GM20000 (cell line): Measurements from ENCODE around the gene FCMR.

Experiments used
- DNase-seq: peaks from one replicate; pipeline ENCODE4 v3.0.0; 2012; ENCODE audit warnings: low spot score
- TF ChIP-seq, protein P1 (sequence below): IDR thresholded peaks from 2 replicates; pipeline ENCODE4 v1.5.1; 2012; ENCODE audit warnings: mild to moderate bottlenecking, control low read depth; ENCODE audit errors: extremely low read depth, missing control alignments

Gene FCMR

DNA sequence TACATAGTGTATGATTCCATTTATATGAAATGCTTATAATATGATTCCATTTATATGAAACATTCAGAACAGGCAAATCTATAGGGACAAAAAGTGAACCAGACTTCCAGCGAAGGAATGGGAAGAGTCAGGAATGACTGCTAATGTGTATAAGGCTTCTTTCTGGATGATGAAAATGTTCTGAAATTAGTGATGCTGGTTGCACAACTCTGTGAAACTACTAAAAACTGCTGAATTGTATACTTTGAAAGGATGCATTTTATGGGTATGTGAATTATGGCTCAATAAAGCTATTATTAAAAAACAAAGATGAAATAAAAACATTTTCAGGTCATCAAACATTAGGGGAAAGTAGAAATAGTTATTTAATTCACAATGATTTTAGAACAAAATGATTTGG is 38.6 kb downstream of the FCMR start:
- TF ChIP-seq, protein P1, sequence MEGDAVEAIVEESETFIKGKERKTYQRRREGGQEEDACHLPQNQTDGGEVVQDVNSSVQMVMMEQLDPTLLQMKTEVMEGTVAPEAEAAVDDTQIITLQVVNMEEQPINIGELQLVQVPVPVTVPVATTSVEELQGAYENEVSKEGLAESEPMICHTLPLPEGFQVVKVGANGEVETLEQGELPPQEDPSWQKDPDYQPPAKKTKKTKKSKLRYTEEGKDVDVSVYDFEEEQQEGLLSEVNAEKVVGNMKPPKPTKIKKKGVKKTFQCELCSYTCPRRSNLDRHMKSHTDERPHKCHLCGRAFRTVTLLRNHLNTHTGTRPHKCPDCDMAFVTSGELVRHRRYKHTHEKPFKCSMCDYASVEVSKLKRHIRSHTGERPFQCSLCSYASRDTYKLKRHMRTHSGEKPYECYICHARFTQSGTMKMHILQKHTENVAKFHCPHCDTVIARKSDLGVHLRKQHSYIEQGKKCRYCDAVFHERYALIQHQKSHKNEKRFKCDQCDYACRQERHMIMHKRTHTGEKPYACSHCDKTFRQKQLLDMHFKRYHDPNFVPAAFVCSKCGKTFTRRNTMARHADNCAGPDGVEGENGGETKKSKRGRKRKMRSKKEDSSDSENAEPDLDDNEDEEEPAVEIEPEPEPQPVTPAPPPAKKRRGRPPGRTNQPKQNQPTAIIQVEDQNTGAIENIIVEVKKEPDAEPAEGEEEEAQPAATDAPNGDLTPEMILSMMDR, result no peak
- DNase-seq, result no peak

GRCh38 chr1:206882555-206882954 is 39.2 kb downstream of the FCMR start:
- DNase-seq, result no peak
- TF ChIP-seq, protein P1, result no peak

DNA sequence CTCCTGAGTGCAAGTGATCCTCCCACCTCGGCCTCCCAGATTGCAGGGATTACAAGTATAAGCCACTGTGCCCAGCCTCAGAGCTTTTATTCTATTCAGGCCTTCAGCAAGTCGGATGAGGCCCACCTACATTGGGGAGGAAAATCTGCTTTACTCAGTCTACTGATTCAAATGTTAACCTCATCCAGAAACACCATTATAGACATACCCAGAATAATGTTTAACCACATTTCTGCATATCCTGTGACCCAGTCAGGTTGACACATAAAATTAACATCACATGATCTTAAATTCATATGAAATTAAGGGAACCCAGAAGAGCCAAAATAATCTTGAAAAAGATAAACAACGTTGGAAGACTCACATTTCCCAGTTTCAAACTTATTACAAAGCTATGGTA is 41.4 kb downstream of the FCMR start:
- TF ChIP-seq, protein P1, result no peak
- DNase-seq, result no peak

DNA sequence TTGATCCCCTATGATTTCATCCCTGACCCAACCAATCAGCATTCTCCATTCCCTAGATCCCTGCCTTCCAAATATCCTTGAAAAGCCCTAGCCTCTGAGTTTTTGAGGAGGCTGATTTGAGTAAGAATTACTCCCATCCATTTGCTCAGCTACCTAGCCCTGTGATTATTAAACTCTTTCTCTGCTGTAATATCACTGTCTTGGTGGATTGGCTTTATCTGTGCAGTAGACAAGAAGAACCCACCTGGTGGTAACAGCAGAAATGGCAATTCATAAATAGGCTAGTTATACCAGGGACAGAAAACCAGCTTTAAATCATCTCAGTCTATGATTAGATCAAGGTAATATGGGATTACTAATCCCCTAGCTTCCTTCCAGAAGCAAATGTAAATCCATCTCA is 43.3 kb downstream of the FCMR start:
- DNase-seq, result no peak
- TF ChIP-seq, protein P1, result no peak

GRCh38 chr1:206875752-206876377 is 45.9 kb downstream of the FCMR start:
- no peak for DNase-seq
- TF ChIP-seq, protein P1, result no peak

DNA sequence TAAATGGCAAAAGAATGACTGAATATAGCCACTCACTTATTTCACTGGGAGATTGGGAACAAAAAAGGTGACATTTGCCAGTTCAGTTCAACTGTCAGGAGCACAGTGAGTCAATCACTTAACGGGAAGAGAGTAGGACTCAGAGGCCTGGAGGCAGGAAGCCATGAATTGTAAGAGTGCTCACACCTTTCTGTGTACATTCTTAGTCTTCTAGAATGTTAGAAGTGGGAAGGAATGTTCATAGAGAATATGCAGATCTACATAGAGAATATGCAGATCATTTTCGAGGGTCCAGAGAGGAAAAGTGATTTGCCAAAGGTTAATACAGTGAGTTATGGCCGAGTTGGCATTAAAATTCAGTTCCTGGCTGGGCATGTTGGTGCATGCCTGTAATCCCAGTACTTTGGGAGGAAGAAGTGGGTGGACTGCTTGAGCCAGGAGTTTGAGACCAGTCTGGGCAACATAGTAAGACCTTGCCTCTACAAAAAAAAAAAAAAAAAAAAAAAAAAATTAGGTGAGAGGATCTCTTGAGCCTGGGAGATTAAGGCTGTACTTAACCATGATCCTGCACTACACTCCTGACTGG is 48.0 kb downstream of the FCMR start:
- TF ChIP-seq, protein P1, result no peak
- DNase-seq, result no peak

DNA sequence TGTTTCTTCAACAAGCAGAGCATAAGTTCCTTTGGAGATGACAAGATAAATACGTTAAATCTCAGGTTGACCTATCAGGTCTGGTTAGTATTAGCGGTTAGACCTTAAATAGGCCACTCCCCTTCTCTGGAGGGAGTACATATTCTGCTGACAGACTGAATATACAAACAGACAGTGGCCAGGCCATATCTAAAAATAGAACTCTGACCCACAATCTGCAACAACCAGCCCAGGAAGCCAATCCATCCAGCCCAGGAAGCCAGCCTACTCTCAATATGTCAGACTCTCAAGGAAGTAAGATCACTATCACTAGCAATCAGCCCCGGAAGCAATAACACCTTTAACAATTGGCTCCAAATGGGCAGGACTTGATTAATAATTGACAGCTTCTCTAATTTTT is 49.6 kb downstream of the FCMR start:
- TF ChIP-seq, protein P1, result no peak
- DNase-seq, result no peak
